OCI-LY7 (cell line): ENCODE results near the gene MRNIP. TPM values are rescaled to one million over a fixed set of nuclear protein-coding genes. Genes with fewer than 3 reads are reported as not detected.

ENCODE experiments used
- BruUV-seq: library from RNA; stranded (reverse); fragments of 400-500 nt; replicated peaks from 2 replicates; lab custom pipeline; 2021; lab: Mats Ljungman, UMichigan
- CTCF ChIA-PET: fragments of 300-600 bp; sonication (Branson Sonifier 250); formaldehyde crosslinking; loops from one replicate; lab custom pipeline; 2022; ENCODE audit warnings: antibody characterized with exemption; ENCODE audit not compliant: unreplicated experiment; lab: Charles Lee
- POLR2A ChIA-PET: fragments of 300-600 bp; sonication (Branson Sonifier 250); formaldehyde crosslinking; loops from one replicate; lab custom pipeline; 2022; ENCODE audit warnings: antibody characterized with exemption; lab: Charles Lee
- DNase-seq: peaks from one replicate; pipeline ENCODE4 v3.0.0-alpha.2; 2015; ENCODE audit warnings: low spot score
- H2AFZ ChIP-seq: fragments of 200-600 bp; sonication (generic), shearing (Covaris generic); 2 replicates; pipeline ENCODE4 v1.6.1; 2014; ENCODE audit warnings: mild to moderate bottlenecking, antibody characterized with exemption, low read length, moderate library complexity
- H3K27ac ChIP-seq: fragments of 200-600 bp; sonication (generic); 2 replicates; pipeline ENCODE4 v1.5.1; 2014; ENCODE audit warnings: mixed run types, low read depth, mild to moderate bottlenecking, moderate library complexity, low read length, inconsistent platforms; ENCODE audit not compliant: poor library complexity, severe bottlenecking
- H3K36me3 ChIP-seq: fragments of 200-600 bp; sonication (generic); 2 replicates; pipeline ENCODE4 v1.6.1; 2014; ENCODE audit warnings: mild to moderate bottlenecking, antibody characterized with exemption, low read length, moderate library complexity, mixed read lengths; ENCODE audit not compliant: insufficient read depth
- H3K4me1 ChIP-seq: fragments of 200-600 bp; sonication (generic); 2 replicates; pipeline ENCODE4 v1.5.1; 2014; ENCODE audit warnings: mild to moderate bottlenecking, low read length; ENCODE audit not compliant: insufficient read depth, poor library complexity, severe bottlenecking
- H3K4me2 ChIP-seq: fragments of 200-600 bp; sonication (generic); 2 replicates; pipeline ENCODE4 v1.6.1; 2014; ENCODE audit warnings: mild to moderate bottlenecking, low read length
- H3K4me3 ChIP-seq: fragments of 200-600 bp; sonication (generic); 2 replicates; pipeline ENCODE4 v1.5.1; 2014; ENCODE audit warnings: mild to moderate bottlenecking, low read depth, low read length; ENCODE audit not compliant: poor library complexity, severe bottlenecking
- H3K79me2 ChIP-seq: fragments of 200-600 bp; sonication (generic); 2 replicates; pipeline ENCODE4 v1.6.1; 2016; ENCODE audit warnings: low read depth, mild to moderate bottlenecking, low read length, moderate library complexity, mixed read lengths; ENCODE audit not compliant: insufficient read depth
- H3K9me2 ChIP-seq: fragments of 200-600 bp; sonication (generic); 2 replicates; pipeline ENCODE4 v1.6.1; 2016; ENCODE audit warnings: mild to moderate bottlenecking, low read length, mixed read lengths; ENCODE audit not compliant: insufficient read depth
- H3K9me3 ChIP-seq: fragments of 200-600 bp; sonication (generic); 2 replicates; pipeline ENCODE4 v1.6.1; 2014; ENCODE audit warnings: mild to moderate bottlenecking, mixed run types, low read length, mixed read lengths
- H4K20me1 ChIP-seq: fragments of 200-600 bp; sonication (generic); 2 replicates; pipeline ENCODE4 v1.6.1; 2014; ENCODE audit warnings: mild to moderate bottlenecking, antibody characterized with exemption, low read length, moderate library complexity, mixed read lengths; ENCODE audit not compliant: insufficient read depth
- CTCF ChIP-seq: fragments of 200-600 bp; sonication (generic); conservative IDR thresholded peaks from 2 replicates; pipeline ENCODE4 v1.5.1; 2014; ENCODE audit warnings: mild to moderate bottlenecking, antibody characterized with exemption, low read length, moderate library complexity, mixed read lengths
- EZH2phosphoT487 ChIP-seq: fragments of 200-600 bp; sonication (generic); IDR thresholded peaks from 2 replicates; pipeline ENCODE4 v1.6.1; 2018; ENCODE audit warnings: low read depth, borderline replicate concordance, mild to moderate bottlenecking, mixed run types, antibody characterized with exemption, low read length, moderate library complexity, mixed read lengths
- intact Hi-C: fragments of 100-400 bp; cut with micrococcal nuclease; formaldehyde crosslinking; loops from one replicate; pipeline ENCODE4 v1.10.0; 2022; ENCODE audit not compliant: unreplicated experiment
- total RNA-seq, 2 experiments: library from RNA; depleted of rRNA in 1 of 2; stranded (reverse); fragments of >200 nt in 1 of 2; shearing (Covaris generic) in 1 of 2; gene quantifications; 2 replicates each; pipeline ENCODE4 v1.2.3, GENCODE V29; 2014 to 2022

Gene MRNIP
- total RNA-seq, 2 experiments from 2014 or later: 70.5 to 78.7 TPM

- TF ChIP-seq CTCF (no peak), EZH2phosphoT487 (no peak)
- Histone ChIP-seq H3K9me3 (peaks cover 5% of the 10 kb centered on the region; the same call in 1 of the 2 replicates), H3K36me3 (peaks cover 65% of the 10 kb centered on the region), H3K9me2 (no peaks in the 10 kb centered on the region), H3K4me1 (peaks cover 14% of the 10 kb centered on the region), H4K20me1 (no peaks in the 10 kb centered on the region), H3K27ac (no peak overlapping the region), H3K4me2 (no peak overlapping the region), H2AFZ (no peak overlapping the region), H3K4me3 (no peak overlapping the region), H3K79me2 (no peaks in the 10 kb centered on the region)
- POLR2A ChIA-PET: no interaction called here
- no peak for DNase-seq
- CTCF ChIA-PET: no interaction called here
- intact Hi-C loops: no loop called here
- BruUV-seq: no TSS peak
Measured at GRCh38 chr5:179863449-179864085, 5.0 kb upstream of the MRNIP start.

GRCh38 chr5:179862891-179863290 is 4.3 kb upstream of the MRNIP start:
- H3K79me2 ChIP-seq: no peaks in the 10 kb centered on the region; the same call in 1 of the 2 replicates
- no peak for TF ChIP-seq EZH2phosphoT487
- TF ChIP-seq CTCF: no peak
- intact Hi-C loops: no loop called here
- no TSS peak for BruUV-seq
- H3K36me3 ChIP-seq: peaks cover 59% of the 10 kb centered on the region
- H2AFZ ChIP-seq: no peak overlapping the region
- POLR2A ChIA-PET: no interaction called here
- H4K20me1 ChIP-seq: no peaks in the 10 kb centered on the region
- DNase-seq: no peak
- H3K9me2 ChIP-seq: no peaks in the 10 kb centered on the region
- peaks cover 5% of the 10 kb centered on the region; the same call in 1 of the 2 replicates for H3K9me3 ChIP-seq
- CTCF ChIA-PET: no interaction called here
- H3K4me3 ChIP-seq: no peak overlapping the region
- no peak overlapping the region for H3K27ac ChIP-seq
- no peak overlapping the region for H3K4me2 ChIP-seq
- H3K4me1 ChIP-seq: peaks cover 14% of the 10 kb centered on the region

GRCh38 chr5:179862296-179862695 is 3.7 kb upstream of the MRNIP start:
- no peak overlapping the region for H3K4me3 ChIP-seq
- POLR2A ChIA-PET: no interaction called here
- CTCF ChIA-PET: no interaction called here
- H3K27ac ChIP-seq: no peak overlapping the region
- H3K79me2 ChIP-seq: peaks cover 4% of the 10 kb centered on the region; the same call in 1 of the 2 replicates
- no peak overlapping the region for H3K4me2 ChIP-seq
- H3K36me3 ChIP-seq: peaks cover 53% of the 10 kb centered on the region
- no peaks in the 10 kb centered on the region for H4K20me1 ChIP-seq
- intact Hi-C loops: no loop called here
- H3K9me3 ChIP-seq: peaks cover 5% of the 10 kb centered on the region; the same call in 1 of the 2 replicates
- no peak overlapping the region for H2AFZ ChIP-seq
- H3K9me2 ChIP-seq: no peaks in the 10 kb centered on the region
- peaks cover 17% of the 10 kb centered on the region for H3K4me1 ChIP-seq
- BruUV-seq: no TSS peak
- DNase-seq: no peak
- TF ChIP-seq CTCF (no peak), EZH2phosphoT487 (no peak)
